Peyer's patch (tissue), 4 donors: Measurements from ENCODE around the gene TNIK. TPM values are rescaled to one million over a fixed set of nuclear protein-coding genes. Genes with fewer than 3 reads are reported as not detected.

Experiments used
- DNase-seq, 3 donors: peaks; one replicate each; pipeline ENCODE4 v3.0.0-alpha.2; 2017 to 2019
- H3K27ac ChIP-seq, 4 donors: fragments of 200-600 bp; sonication (generic); one replicate each; pipeline ENCODE4 v1.5.1; 2016 to 2019
- H3K27me3 ChIP-seq, 2 donors: fragments of 200-600 bp; sonication (generic); one replicate each; pipeline ENCODE4 v1.5.1; 2019
- H3K36me3 ChIP-seq, 3 donors: fragments of 200-600 bp; sonication (generic); one replicate each; pipeline ENCODE4 v1.5.1; 2016 to 2019
- H3K4me1 ChIP-seq, 4 donors: fragments of 200-600 bp; sonication (generic); one replicate each; pipeline ENCODE4 v1.5.1; 2016 to 2019
- H3K4me3 ChIP-seq, 4 donors: fragments of 200-600 bp; sonication (generic); 1 replicate in 3 of 4; 2 replicates in 1 of 4; pipeline ENCODE4 v1.5.1; 2016 to 2019; ENCODE audit warnings: mild to moderate bottlenecking in 1 of 4
- H3K9me3 ChIP-seq, 4 donors: fragments of 200-600 bp; sonication (generic); one replicate each; pipeline ENCODE4 v1.5.1; 2016 to 2019; ENCODE audit warnings: mild to moderate bottlenecking in 1 of 4
- CTCF ChIP-seq, 6 experiments: fragments of 450-650 bp in 4 of 6; fragments of 200-600 bp in 2 of 6; sonication (generic) in 1 of 6; IDR thresholded peaks; one replicate each; pipeline ENCODE4 v1.5.1; 2017 to 2019; ENCODE audit warnings: antibody characterized with exemption in 6 of 6, mild to moderate bottlenecking in 3 of 6, moderate library complexity in 1 of 6
- POLR2A ChIP-seq, 2 donors: fragments of 450-650 bp; IDR thresholded peaks; one replicate each; pipeline ENCODE4 v1.5.1; 2017; ENCODE audit warnings: antibody characterized with exemption in 2 of 2, mild to moderate bottlenecking in 2 of 2, moderate library complexity in 2 of 2
- total RNA-seq, 4 donors: library from RNA; depleted of rRNA; stranded (reverse); fragments of >200 nt; gene quantifications; one replicate each; pipeline ENCODE4 v1.1.0, GENCODE V29; 2016

The TNIK gene
- total RNA-seq, 4 donors from 2014 or later, result 37.1 to 84.8 (median 74.4) TPM

DNA sequence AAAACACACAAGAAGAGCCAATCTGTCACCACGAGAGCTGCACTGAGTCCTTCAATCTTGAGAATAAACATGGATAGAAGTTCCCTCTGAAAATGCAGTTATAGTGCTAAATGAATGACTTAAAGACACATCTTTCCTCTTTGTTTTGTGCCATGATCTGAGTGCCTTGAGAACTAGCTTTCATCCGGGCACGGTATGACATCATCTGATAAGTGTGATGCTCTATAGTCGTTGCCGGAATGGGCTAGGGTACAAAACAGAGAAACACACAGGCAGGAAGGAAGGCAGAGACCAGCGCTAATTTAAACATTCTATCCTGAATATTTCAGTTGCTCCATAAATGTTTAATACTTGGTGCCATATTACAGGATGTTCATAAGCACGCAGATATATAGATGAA, 146.5 kb downstream of the TNIK start:
- no peaks in the 10 kb centered on the region for H3K4me1 ChIP-seq
- H3K27ac ChIP-seq, result no peak overlapping the region
- no peaks in the 10 kb centered on the region for H3K27me3 ChIP-seq
- DNase-seq, result no peak
- no peak for TF ChIP-seq POLR2A (IDR thresholded peaks at IDR 0.05)
- no peak for TF ChIP-seq CTCF (IDR thresholded peaks at IDR 0.05)
- H3K4me3 ChIP-seq, result no peak overlapping the region
- H3K9me3 ChIP-seq, result no peaks in the 10 kb centered on the region
- no peaks in the 10 kb centered on the region for H3K36me3 ChIP-seq

- H3K4me3 ChIP-seq, result no peak overlapping the region
- H3K4me1 ChIP-seq, result no peaks in the 10 kb centered on the region
- no peaks in the 10 kb centered on the region for H3K27me3 ChIP-seq
- no peak overlapping the region for H3K27ac ChIP-seq
- no peaks in the 10 kb centered on the region for H3K36me3 ChIP-seq
- H3K9me3 ChIP-seq, result no peaks in the 10 kb centered on the region
- TF ChIP-seq POLR2A (IDR thresholded peaks at IDR 0.05) (no peak), CTCF (IDR thresholded peaks at IDR 0.05) (no peak)
- DNase-seq, result no peak
Measured at GRCh38 chr3:171312741-171313140, 147.5 kb downstream of the TNIK start.

GRCh38 chr3:171311784-171312183, 148.4 kb downstream of the TNIK start:
- Histone ChIP-seq H3K4me3 (no peak overlapping the region), H3K4me1 (no peaks in the 10 kb centered on the region), H3K9me3 (no peaks in the 10 kb centered on the region), H3K36me3 (no peaks in the 10 kb centered on the region), H3K27ac (no peak overlapping the region), H3K27me3 (no peaks in the 10 kb centered on the region)
- TF ChIP-seq POLR2A (IDR thresholded peaks at IDR 0.05) (no peak), CTCF (IDR thresholded peaks at IDR 0.05) (no peak)
- DNase-seq, result no peak

DNA sequence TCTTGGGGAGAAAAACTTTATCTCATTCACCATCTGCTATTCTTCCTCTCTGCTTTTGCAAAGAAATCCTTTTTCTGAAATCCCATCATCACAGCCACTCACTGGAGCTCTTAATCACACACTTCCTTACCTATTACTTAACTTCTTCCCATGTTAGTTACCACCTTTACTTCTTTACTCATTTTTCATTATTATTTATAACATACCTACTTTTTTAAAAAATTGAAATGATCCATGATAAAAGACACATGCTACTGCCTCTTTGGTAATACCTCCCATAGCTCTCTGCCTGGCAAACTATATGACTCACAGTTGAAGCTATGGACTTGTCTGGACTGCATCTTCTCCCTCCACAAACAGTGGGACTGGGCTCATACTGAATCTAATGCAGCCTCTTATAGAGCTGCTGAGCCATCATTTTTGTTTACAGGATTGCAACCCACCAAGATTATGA, 150.3 kb downstream of the TNIK start:
- Histone ChIP-seq H3K36me3 (no peaks in the 10 kb centered on the region), H3K4me1 (no peaks in the 10 kb centered on the region), H3K27me3 (no peaks in the 10 kb centered on the region), H3K4me3 (no peak overlapping the region), H3K9me3 (no peaks in the 10 kb centered on the region), H3K27ac (no peak overlapping the region)
- TF ChIP-seq POLR2A (IDR thresholded peaks at IDR 0.05) (no peak), CTCF (IDR thresholded peaks at IDR 0.05) (no peak)
- DNase-seq, result no peak

- Histone ChIP-seq H3K4me1 (no peaks in the 10 kb centered on the region), H3K9me3 (no peaks in the 10 kb centered on the region), H3K27me3 (no peaks in the 10 kb centered on the region), H3K36me3 (no peaks in the 10 kb centered on the region), H3K27ac (no peak overlapping the region), H3K4me3 (no peak overlapping the region)
- DNase-seq, result no peak
- TF ChIP-seq POLR2A (IDR thresholded peaks at IDR 0.05) (no peak), CTCF (IDR thresholded peaks at IDR 0.05) (no peak)
Measured at GRCh38 chr3:171307988-171308387, 152.2 kb downstream of the TNIK start.

DNA sequence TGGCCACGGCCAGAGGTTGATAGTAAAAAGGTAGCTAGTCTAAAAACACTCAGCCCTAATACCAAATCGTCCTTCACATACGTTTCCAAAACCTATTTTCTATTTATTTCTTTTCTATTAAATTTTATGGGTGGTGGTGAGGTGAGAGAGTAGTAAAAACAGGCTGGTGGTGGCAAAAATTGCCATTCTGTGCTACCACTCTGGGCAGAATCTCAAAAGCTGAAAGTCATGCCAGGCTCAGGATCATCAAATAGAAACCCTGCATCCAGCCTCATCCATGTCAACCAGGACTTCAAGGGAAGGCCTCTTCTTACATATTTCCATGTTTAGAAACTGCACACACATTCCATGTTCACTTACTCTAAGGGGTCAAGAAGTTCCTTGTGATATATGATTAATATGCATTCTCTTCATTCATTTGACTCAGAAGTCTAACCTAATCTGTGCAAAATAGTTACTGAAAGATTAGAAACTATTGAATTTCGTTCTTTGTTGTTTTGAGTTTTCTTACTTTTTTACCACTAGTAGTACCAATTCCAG, 153.1 kb downstream of the TNIK start:
- TF ChIP-seq CTCF (IDR thresholded peaks at IDR 0.05), result no peak
- TF ChIP-seq POLR2A (IDR thresholded peaks at IDR 0.05), result no peak
- Histone ChIP-seq H3K4me3 (no peak overlapping the region), H3K36me3 (no peaks in the 10 kb centered on the region), H3K4me1 (no peaks in the 10 kb centered on the region), H3K9me3 (no peaks in the 10 kb centered on the region), H3K27me3 (no peaks in the 10 kb centered on the region), H3K27ac (peak overlapping the region in 1 of 4 donors; percentile 69)
- DNase-seq, result no peak
